Fibroblast of mammary gland (primary cell): Measurements from ENCODE around the gene FAM50A.

Experiments used
- DNase-seq: peaks from one replicate; pipeline ENCODE4 v3.0.0-alpha.2; 2010; ENCODE audit warnings: low read depth
- H3K4me3 ChIP-seq: 2 replicates; pipeline ENCODE4 v1.5.1; 2011; ENCODE audit warnings: low read depth, mild to moderate bottlenecking, low read length, moderate library complexity; ENCODE audit not compliant: control insufficient read depth
- CTCF ChIP-seq: conservative IDR thresholded peaks from 2 replicates; pipeline ENCODE4 v1.5.1; 2011; ENCODE audit warnings: low read depth, low read length, inconsistent platforms; ENCODE audit not compliant: control insufficient read depth, insufficient read depth

Gene FAM50A

DNA sequence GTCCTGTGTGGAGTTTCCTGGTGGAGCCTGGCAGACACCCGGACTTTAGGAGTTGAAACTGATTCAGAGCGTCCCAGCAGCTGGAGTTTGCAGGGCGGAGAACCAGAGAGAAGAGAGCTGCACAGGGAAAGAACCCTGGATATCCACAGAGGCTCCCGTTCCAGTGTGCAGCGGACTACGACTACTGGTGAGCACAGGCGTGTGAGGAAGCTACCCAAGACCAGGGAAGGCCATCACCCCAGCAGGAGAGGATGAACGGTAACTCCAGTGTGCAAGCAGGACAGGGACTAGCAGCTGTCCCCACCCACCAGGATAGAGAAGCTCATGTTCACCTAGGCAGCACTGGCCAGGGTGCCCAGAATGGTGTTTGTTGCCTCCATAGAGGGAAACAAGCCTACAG lies 32.9 kb downstream of the FAM50A start:
- DNase-seq, result no peak
- no peak for TF ChIP-seq CTCF
- H3K4me3 ChIP-seq, result no peak overlapping the region

GRCh38 chrX:154477891-154478477 lies 34.0 kb downstream of the FAM50A start:
- H3K4me3 ChIP-seq, result peak overlapping the region; percentile 49
- DNase-seq, result no peak
- no peak for TF ChIP-seq CTCF

DNA sequence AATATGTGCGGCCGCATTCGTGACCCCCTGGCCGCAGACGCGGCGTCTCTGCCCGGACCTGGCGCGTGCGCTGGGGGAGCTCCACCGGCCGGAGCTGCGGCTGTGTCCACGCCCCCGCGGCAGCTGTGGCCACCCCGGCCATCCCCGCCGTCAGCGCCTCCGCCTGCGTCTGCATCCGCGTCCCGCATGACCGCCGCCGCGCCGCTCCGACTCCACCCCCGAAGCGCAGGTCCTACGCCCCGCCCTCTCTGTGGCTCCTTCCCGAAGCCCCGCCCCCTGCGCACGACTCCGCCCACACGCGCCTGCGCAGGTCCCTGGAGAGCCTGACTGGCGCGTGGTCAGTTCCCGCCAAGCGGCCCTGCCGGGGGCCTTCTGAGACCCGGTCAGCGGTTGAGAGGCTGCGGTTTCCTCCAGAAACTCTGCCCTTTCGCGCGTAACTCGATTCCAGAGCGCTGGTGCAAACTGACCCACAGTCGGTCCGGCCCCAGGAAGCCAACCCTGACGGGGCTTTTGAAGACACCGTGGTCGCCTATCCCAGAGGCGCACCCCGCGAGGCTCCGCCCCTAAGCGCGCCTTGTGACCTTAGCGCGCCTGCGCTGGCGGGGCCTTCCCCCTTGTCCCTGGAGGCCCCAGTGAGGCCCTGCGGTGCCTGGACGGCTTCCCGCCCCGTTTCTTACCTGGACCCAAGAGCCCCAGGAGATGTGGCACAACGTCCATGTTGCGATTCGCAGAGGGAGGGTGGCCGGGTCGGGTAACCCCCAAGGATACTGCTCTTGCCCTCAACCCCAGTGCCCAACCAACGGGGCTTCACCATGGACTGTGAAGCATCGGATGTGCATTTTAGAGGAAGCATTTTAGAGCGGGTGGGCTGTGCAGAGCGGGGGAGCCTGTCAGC lies 35.0 kb downstream of the FAM50A start, which contains the start of gene LAGE3:
Gene LAGE3, minus strand, starts transcription at position 554 of the 895 bp plus-strand sequence. Its CDS starts 366 bp downstream, at position 188.
- peak; percentile 81 for DNase-seq
- no peak for TF ChIP-seq CTCF
- peak within 1 kb of the TSS; percentile 49 for H3K4me3 ChIP-seq

GRCh38 chrX:154481195-154481594 lies 37.3 kb downstream of the FAM50A start:
- no peak overlapping the region for H3K4me3 ChIP-seq
- no peak for TF ChIP-seq CTCF
- DNase-seq, result no peak

DNA sequence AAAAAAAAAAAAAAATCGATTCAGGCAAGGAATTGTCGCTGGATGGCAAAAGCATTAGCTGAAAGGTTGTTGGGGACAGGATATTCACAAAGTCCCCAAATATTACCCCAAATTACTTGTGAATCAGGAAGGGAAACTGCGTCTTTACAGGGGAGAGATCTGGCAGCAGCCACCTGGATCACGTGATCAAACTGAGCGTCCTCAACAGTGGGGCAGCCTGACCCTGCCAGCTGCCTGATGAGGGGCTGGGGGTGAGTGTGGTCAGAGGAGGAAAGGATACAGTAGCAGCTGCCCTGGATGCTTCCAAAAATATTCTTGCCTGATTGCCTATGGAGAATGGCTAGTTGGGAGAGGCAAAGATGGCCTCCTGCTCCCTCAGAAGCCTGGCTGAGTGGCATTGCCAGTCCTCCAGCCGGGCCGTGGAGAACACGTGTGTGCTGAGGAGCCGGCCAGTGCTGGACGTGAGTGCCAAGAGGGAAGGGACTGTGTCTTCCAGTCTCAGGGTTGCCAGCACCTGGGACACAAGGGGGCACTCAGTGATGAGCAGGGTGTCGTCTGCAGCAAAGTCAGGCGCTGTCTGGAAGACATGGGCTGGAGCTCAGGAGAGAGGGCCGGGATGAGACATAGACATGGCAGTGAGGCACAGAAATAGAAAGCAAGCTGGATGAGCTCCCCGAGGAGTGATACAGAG lies 38.1 kb downstream of the FAM50A start:
- no peak for DNase-seq
- no peak for TF ChIP-seq CTCF
- H3K4me3 ChIP-seq, result no peak overlapping the region

DNA sequence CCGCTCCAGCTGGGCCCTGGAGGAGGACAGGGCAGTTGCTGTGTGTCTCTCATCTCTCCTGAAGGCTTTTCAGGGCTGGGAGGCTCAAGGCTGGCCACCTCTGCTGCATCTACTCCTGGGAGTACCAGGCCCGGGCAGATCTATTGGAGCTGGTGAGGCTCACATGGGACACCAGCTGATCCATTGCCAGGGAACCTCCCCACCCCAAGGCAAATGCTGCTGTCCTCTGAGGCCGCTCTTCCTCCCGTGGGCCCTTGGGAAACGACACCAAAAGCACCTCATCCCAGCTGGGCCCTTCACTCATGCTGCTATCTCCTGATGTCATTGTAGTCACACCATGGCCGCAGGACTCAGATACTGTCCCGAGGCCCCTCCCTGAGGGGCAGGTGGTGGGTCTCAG lies 38.8 kb downstream of the FAM50A start:
- TF ChIP-seq CTCF, result no peak
- no peak for DNase-seq
- no peak overlapping the region for H3K4me3 ChIP-seq
